HG02623 (cell line): Measurements from ENCODE around the gene UBE3C.
"Not testable (repeated sequence)": the region's sequence is repeated elsewhere in the genome, so short reads cannot be mapped to it uniquely, and the experiment has no call there.

Experiments
- ATAC-seq: cut with Tn5 transposase; IDR thresholded peaks from one replicate; pipeline ENCODE4 v1.9.1; 2021; ENCODE audit warnings: moderate library complexity; ENCODE audit not compliant: unreplicated experiment

UBE3C gene

GRCh38 chr7:157270060-157270444, 131.3 kb downstream of the UBE3C start:
- ATAC-seq = no peak

GRCh38 chr7:157271315-157271990, 132.7 kb downstream of the UBE3C start:
- ATAC-seq = no peak

DNA sequence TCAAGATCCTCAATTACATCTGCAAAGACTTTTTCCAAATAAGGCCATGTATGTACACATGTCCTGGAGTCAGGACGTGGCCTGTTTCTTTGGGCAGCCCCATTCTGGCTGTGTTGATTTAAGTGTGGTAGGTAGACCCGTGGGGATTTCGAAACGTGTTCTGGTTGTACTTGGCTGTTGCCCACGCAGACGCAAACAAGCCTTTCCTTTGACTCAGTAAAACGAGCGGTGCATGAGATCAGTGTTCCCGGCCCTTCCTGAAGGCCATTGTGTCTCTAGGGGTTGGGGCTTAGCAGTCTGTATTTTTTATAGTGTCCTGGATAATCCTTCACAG, 133.2 kb downstream of the UBE3C start:
- ATAC-seq = no peak

DNA sequence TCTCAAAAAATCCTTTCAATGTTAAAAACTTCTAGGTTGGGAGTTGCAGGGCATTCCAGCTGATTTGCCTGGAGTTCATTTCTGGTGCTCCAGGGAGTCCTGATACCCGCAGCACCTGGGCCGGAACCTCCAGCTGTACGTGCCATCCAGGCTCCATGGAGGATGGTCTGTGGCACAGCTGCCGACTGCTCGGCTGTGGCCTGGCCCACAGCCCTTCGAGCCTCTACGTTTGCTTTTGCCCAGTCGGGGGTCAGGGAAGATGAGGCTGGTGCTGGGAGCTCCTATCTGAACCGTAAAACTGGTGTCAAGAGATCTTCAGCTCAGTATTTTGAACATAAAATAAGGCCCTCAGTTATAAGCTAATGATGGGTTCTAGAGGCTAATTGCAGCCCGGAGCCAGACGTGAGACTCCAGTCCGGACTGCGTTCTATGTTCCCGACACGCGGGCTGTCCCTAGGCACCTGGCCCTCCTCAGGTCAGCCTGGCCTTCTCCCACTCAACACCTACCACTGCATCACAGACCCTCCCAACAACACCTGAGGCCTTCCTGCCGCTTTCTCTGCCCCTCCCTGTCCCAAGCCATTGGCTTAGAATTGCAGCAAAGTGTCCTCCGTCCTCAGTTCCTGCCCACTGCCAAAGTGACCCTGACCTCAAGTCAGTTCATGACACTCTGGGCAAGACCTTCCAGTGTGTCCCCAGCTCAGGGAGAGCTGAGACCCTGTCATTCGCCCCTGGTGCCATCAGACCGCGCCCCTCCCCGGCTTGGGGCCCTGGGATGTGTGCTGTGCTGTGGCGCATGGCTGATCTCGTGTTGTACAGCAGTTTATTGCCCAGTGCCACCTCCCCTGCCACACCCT, 133.9 kb downstream of the UBE3C start:
- ATAC-seq = no peak

- no peak for ATAC-seq
These were observed 134.7 kb downstream of the UBE3C start for GRCh38 chr7:157273208-157274093.

DNA sequence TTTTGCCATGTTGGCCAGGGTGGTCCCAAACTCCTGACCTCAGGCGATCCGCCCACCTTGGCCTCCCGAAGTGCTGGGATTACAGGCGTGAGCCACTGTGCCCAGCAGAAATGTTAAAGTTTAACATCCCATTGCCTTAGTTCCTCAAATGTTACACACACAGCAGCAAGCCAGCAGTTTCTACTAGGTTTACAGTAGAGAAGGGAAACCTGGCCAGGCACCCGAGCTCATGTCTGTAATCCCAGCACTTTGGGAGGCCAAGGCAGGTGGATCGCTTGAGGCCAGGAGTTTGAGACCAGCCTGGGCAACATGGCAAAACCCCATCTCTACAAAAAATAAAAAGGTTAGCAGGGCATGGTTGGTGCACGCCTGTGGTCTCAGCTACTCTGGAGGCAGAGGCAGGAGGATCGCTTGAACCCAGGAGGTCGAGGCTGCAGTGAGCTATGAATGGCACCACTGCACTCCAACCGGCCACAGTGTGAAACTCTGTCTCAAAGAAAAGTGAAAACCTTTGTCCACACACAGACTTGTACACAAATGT, 135.4 kb downstream of the UBE3C start:
- ATAC-seq = not testable (repeated sequence)

- no peak for ATAC-seq
These were observed 136.3 kb downstream of the UBE3C start for GRCh38 chr7:157274991-157275427.

DNA sequence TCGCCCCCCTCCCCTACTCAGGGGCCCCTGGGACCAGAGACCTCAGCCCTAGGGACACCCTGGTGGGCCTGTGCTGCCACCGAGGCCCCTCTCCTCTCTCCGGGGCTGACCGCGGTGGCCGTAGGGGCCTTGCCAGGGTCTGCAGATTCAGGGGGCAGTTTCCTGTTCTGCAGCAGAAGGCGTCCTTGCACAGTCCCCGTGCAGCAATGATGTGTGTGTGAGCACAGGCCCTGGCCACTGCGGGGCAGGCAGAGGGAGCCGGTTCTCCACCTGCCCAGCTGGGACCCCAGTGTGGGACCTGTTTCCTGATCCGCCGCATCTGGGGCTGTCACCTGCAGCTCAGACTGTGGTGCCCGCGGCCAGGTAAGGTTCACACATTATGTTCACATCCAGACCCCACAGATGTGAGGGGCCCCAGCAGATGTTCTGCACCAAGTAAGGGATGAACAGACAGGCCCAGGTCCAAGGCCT, 137.4 kb downstream of the UBE3C start:
- ATAC-seq = no peak

GRCh38 chr7:157276731-157277562, 138.2 kb downstream of the UBE3C start:
- no peak for ATAC-seq

GRCh38 chr7:157277568-157277967, 138.8 kb downstream of the UBE3C start:
- not testable (repeated sequence) for ATAC-seq

- no peak for ATAC-seq
These were observed 139.6 kb downstream of the UBE3C start for GRCh38 chr7:157278167-157278790.

GRCh38 chr7:157278791-157279724, 140.3 kb downstream of the UBE3C start:
- ATAC-seq = no peak

DNA sequence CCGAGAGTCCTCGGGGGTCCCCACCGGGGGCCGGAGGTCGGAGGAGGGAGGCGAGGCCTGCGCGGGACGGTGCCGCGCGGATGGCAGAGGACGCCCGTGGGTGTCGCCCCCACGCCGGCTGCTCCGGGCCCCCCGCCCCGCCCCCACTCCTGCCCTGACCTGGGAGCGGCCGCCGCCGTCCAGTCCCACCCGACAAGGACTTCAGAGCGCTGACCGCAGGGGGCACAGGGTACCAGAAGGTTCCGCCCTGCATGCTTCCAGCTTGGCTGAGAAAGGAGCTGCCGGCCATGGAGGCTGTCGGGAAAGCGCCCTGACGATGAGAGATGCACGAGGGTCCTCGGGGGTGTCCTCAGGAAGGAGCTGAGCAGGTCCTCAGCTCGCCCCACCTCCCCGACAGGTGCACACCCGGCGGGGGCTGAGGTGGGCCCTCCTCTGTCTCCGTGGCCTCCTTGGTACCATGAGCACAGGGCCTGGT, 141.1 kb downstream of the UBE3C start:
- no peak for ATAC-seq

DNA sequence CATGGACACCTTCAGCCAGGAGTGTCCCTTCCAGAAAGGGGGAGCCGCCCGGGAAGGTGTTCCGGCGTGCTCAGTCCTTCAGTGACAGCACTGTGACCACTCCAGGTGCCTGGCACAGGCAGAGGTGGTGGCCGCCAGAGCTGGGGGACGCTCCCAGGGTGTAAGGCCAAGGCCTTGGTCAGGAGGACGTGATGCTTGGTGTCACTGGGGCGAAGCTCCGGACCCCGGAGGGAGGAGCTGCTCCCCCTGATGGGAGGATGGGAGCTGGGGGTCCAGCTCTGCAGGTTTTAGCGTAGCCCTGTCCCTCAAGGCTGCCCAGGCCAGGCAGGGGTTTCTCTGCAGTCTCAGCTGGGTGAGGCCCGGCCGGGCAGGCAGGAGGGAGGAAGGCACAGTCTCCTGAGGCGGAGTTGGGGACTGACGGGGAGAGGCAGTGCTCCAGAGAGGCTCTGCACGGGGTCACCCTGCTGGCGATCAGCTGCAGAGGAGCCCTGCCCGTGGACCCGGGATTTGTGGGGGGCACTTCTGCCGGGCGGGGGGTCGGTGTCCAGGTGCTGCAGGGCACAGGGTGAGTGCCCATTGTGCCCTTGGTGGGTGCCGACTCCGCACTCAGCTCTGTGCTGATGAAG, 141.6 kb downstream of the UBE3C start:
- ATAC-seq = no peak

DNA sequence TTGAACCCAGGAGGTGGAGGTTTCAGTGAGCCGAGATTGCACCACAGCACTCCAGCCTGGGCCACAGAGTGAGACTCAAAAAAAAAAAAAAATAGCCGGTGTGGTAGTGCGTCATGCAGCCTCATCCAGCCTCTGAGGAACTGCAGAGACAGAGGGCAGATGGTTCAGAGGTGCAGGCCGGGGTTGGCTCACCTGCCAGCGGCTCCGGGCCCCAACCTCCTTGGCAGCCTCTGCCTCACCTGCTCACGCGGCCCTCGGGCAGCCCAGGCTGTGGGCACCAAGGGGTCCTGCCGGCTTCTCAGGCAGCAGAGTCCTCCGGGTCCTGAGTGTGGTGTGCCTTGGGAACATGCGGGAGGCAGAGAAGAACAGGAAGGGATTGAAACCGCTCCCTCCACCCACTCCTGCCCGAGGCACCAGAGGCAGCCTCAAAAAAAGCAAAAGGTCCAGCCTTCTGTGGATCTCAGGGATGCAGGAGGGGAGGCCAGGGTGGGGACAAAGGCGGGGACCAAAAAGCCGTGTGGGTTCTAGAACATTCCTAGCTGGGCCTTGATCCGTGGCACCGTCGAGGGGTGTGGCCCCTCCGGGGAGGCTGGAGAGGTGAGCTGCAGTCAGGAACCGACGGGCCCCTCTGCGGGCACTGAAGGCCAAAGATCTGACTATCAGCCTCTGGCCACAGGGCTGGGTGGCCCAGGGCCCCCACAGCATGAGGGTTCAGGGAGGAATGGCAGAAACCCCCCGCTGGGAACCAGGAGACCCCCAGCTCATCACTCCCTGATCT, 142.7 kb downstream of the UBE3C start:
- no peak for ATAC-seq

DNA sequence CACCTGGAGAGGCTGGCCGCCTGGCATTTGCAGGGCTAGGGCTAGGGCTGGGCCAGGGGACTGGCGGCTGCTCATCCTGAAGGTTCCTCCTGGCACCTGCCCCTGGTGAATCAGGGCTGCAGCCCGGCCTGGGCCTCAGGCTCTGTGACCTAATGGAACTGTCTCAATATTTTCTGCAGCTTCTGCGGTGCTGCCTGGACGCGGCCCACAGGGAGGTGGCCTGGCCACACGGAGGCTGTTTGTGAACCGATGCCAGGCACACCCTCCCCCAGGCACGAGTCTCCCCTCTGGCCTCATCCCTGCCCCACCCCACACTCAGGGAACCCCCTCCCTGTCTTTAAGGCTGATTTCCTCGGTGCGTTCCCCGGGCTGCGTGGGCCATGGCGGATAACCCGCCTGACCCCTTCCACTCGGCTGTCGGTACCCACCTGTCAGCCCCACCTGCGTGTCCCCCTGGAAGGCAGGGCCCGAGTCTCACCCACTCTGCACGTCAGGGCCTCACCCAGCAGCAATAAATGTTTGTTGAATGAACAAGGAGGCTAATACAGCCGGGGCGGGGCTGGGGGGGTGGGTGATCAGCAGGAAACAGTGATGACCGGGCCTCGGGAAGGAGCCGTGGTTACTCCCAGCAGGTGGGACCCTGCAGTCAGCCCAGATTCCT, 143.5 kb downstream of the UBE3C start:
- no peak for ATAC-seq
